ENCODE results near the gene ADAMTSL4.
"Not testable (repeated sequence)": the region's sequence is repeated elsewhere in the genome, so short reads cannot be mapped to it uniquely, and the experiment has no call there.

The ADAMTSL4 gene

GRCh38 chr1:150596095-150596892 lies 47.1 kb downstream of the ADAMTSL4 start:
- no peak for DNase-seq

- no peak for DNase-seq
These were observed 47.8 kb downstream of the ADAMTSL4 start for GRCh38 chr1:150596976-150597375.

GRCh38 chr1:150598346-150598745 lies 49.1 kb downstream of the ADAMTSL4 start:
- DNase-seq, result not testable (repeated sequence)

- no peak for DNase-seq
These were observed 52.3 kb downstream of the ADAMTSL4 start for GRCh38 chr1:150601540-150601939.

- not testable (repeated sequence) for DNase-seq
These were observed 53.2 kb downstream of the ADAMTSL4 start for GRCh38 chr1:150602372-150602771.

GRCh38 chr1:150603711-150604110 lies 54.5 kb downstream of the ADAMTSL4 start:
- DNase-seq, result no peak

- no peak for DNase-seq
These were observed 55.0 kb downstream of the ADAMTSL4 start for GRCh38 chr1:150604226-150604588.

- not testable (repeated sequence) for DNase-seq
These were observed 56.2 kb downstream of the ADAMTSL4 start for GRCh38 chr1:150605451-150605731.

GRCh38 chr1:150606463-150607142 lies 57.4 kb downstream of the ADAMTSL4 start:
- no peak for DNase-seq

GRCh38 chr1:150609732-150610131 lies 60.5 kb downstream of the ADAMTSL4 start:
- no peak for DNase-seq
